GM23338 (cell line): ENCODE measurements around the gene USP7. TPM values are rescaled to one million over a fixed set of nuclear protein-coding genes. Genes with fewer than 3 reads are reported as not detected.

Source experiments
- ATAC-seq: fragments of 200-7000 bp; cut with Tn5 transposase; 3 replicates; pipeline ENCODE4 v1.9.1; 2020
- DNase-seq: peaks from one replicate; pipeline ENCODE4 v3.0.0-alpha.2; 2015; ENCODE audit warnings: low spot score
- H2AFZ ChIP-seq: fragments of 200-600 bp; sonication (generic); 2 replicates; pipeline ENCODE4 v1.8.0; 2016; ENCODE audit warnings: antibody characterized with exemption, mild to moderate bottlenecking, moderate library complexity
- H3F3A ChIP-seq: fragments of 200-600 bp; sonication (generic); replicated peaks from 2 replicates; pipeline ENCODE4 v1.8.0; 2017; ENCODE audit warnings: antibody characterized with exemption, mixed run types, low read depth
- H3K27ac ChIP-seq: fragments of 200-600 bp; sonication (generic); 2 replicates; pipeline ENCODE4 v1.6.1; 2016; ENCODE audit warnings: low read depth
- H3K27me3 ChIP-seq: fragments of 200-600 bp; sonication (generic); 2 replicates; pipeline ENCODE4 v1.8.0; 2016; ENCODE audit warnings: mild to moderate bottlenecking, mixed run types, moderate library complexity; ENCODE audit not compliant: insufficient read depth
- H3K36me3 ChIP-seq: fragments of 200-600 bp; sonication (generic); 2 replicates; pipeline ENCODE4 v1.8.0; 2016; ENCODE audit warnings: mild to moderate bottlenecking; ENCODE audit not compliant: insufficient read depth
- H3K4me1 ChIP-seq: fragments of 200-600 bp; sonication (generic); 2 replicates; pipeline ENCODE4 v1.8.0; 2016; ENCODE audit warnings: mild to moderate bottlenecking, moderate library complexity; ENCODE audit not compliant: insufficient read depth
- H3K4me2 ChIP-seq: fragments of 200-600 bp; sonication (generic); 2 replicates; pipeline ENCODE4 v1.7.1; 2017; ENCODE audit warnings: mixed run types
- H3K4me3 ChIP-seq: fragments of 200-600 bp; sonication (generic); 2 replicates; pipeline ENCODE4 v1.6.1; 2016; ENCODE audit warnings: mixed run types
- H3K79me2 ChIP-seq: fragments of 200-600 bp; sonication (generic); replicated peaks from 2 replicates; pipeline ENCODE4 v1.8.0; 2017; ENCODE audit warnings: mild to moderate bottlenecking; ENCODE audit not compliant: insufficient read depth
- H3K9me2 ChIP-seq: fragments of 200-600 bp; sonication (generic); 2 replicates; pipeline ENCODE4 v1.8.0; 2017; ENCODE audit not compliant: insufficient read depth
- H4K20me1 ChIP-seq: fragments of 200-600 bp; sonication (generic); replicated peaks from 2 replicates; pipeline ENCODE4 v1.8.0; 2017; ENCODE audit warnings: mild to moderate bottlenecking; ENCODE audit not compliant: insufficient read depth
- H3K27ac Mint-ChIP-seq: 2 replicates; pipeline ENCODE4 v1.8.0; 2020; ENCODE audit warnings: inconsistent platforms, mild to moderate bottlenecking, moderate library complexity, mixed read lengths
- H3K27me3 Mint-ChIP-seq: 3 replicates; pipeline ENCODE4 v1.8.0; 2022; ENCODE audit warnings: low read depth, mild to moderate bottlenecking, moderate library complexity, mixed read lengths, inconsistent platforms; ENCODE audit not compliant: insufficient read depth, poor library complexity
- H3K36me3 Mint-ChIP-seq: 3 replicates; pipeline ENCODE4 v1.8.0; 2021; ENCODE audit warnings: low read depth, mild to moderate bottlenecking, inconsistent platforms, moderate library complexity, mixed read lengths
- H3K4me1 Mint-ChIP-seq: 3 replicates; pipeline ENCODE4 v1.8.0; 2020; ENCODE audit warnings: mild to moderate bottlenecking, inconsistent platforms, mixed read lengths
- H3K4me3 Mint-ChIP-seq: 3 replicates; pipeline ENCODE4 v1.8.0; 2021; ENCODE audit warnings: moderate library complexity, mild to moderate bottlenecking, inconsistent platforms, mixed read lengths
- H3K9me3 Mint-ChIP-seq: 3 replicates; pipeline ENCODE4 v1.8.0; 2020; ENCODE audit warnings: moderate library complexity, mild to moderate bottlenecking, inconsistent platforms, mixed read lengths
- EZH2 ChIP-seq: fragments of 200-600 bp; sonication (generic); IDR thresholded peaks from one replicate; pipeline ENCODE4 v1.8.0; 2017; ENCODE audit warnings: antibody characterized with exemption, mild to moderate bottlenecking, low read depth; ENCODE audit not compliant: unreplicated experiment
- EZH2phosphoT487 ChIP-seq: fragments of 200-600 bp; sonication (generic); IDR thresholded peaks from one replicate; pipeline ENCODE4 v1.8.1; 2018; ENCODE audit warnings: antibody characterized with exemption; ENCODE audit not compliant: unreplicated experiment
- JUNB ChIP-seq: IDR thresholded peaks from one replicate; pipeline ENCODE4 v1.6.1; 2016; ENCODE audit warnings: antibody characterized with exemption; ENCODE audit not compliant: unreplicated experiment
- POLR2AphosphoS5 ChIP-seq: IDR thresholded peaks from 2 replicates; pipeline ENCODE4 v1.6.1; 2016; ENCODE audit warnings: antibody characterized with exemption, low read depth
- STAT1 ChIP-seq: IDR thresholded peaks from one replicate; pipeline ENCODE4 v1.6.1; 2016; ENCODE audit warnings: antibody characterized with exemption; ENCODE audit not compliant: unreplicated experiment
- ZNF114 ChIP-seq: fragments of 250-450 bp; sonication (Bioruptor Pico); IDR thresholded peaks from 2 replicates; pipeline ENCODE4 v1.5.0; 2020; ENCODE audit warnings: mild to moderate bottlenecking, moderate library complexity
- ZNF331 ChIP-seq: fragments of 250-450 bp; sonication (Bioruptor Pico); IDR thresholded peaks from 2 replicates; pipeline ENCODE4 v1.5.0; 2020; ENCODE audit warnings: low read depth, mild to moderate bottlenecking, moderate library complexity
- polyA plus RNA-seq: library from polyadenylated mRNA; unstranded; fragments of >200 nt; fragmentation: Nextera tagmentation; extraction: Ambion mirVana; gene quantifications from 2 replicates; pipeline ENCODE4 v1.2.1, GENCODE V29; 2016
- total RNA-seq: library from RNA; depleted of rRNA; stranded (reverse); fragments of >200 nt; shearing (Covaris generic); gene quantifications from 2 replicates; pipeline ENCODE4 v1.2.3, GENCODE V29; 2014
- TF ChIP-seq, protein P1 (sequence below): IDR thresholded peaks from one replicate; pipeline ENCODE4 v1.6.1; 2018; ENCODE audit warnings: antibody characterized with exemption; ENCODE audit not compliant: unreplicated experiment
- TF ChIP-seq, protein P2 (sequence below): IDR thresholded peaks from 2 replicates; pipeline ENCODE4 v1.6.1; 2016; ENCODE audit warnings: antibody characterized with exemption
- TF ChIP-seq, protein P3 (sequence below): fragments of 250-450 bp; sonication (Bioruptor Pico); IDR thresholded peaks from 2 replicates; pipeline ENCODE4 v1.5.0; 2020; ENCODE audit warnings: mild to moderate bottlenecking, moderate library complexity

The USP7 gene
- total and polyA plus RNA-seq, 2 experiments from 2014 or later: 42.3 to 130 TPM

DNA sequence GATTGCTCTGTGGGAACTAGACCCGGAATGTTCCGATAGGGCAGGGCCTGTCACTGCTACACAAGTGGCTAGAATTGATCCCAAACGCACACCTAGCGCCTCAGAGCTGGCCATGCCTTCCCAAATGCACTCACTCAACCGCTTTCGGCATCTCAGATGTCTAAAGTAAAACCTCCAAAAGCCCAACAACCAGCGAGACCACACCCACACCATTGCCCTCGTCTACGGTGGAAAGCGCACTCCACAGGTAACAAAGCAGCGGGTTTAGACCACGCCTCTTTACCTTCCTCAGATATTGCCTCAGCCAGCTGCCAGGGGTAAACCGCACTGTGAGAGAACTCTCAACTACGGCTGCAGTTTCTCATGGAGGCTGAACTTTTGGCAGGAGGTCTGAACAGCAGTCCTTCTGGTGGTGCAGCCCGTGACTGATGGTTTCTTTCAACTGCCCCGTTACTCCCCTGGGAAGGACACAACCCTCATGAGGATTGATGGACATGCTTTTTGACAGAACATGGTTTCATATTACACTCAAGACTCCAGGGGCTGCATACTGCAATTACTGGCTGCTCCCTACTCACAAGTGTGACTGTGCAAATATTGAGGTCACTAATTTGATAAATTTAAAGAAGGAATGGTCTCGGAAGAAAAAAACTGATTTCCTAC, 34.5 kb downstream of the USP7 start:
- Histone ChIP-seq H3K36me3 (peaks cover 14% of the 10 kb centered on the region), H3K9me2 (no peaks in the 10 kb centered on the region), H3K27ac (peak overlapping the region; percentile 51), H4K20me1 (peaks cover 96% of the 10 kb centered on the region), H3K27me3 (no peaks in the 10 kb centered on the region), H2AFZ (no peak overlapping the region), H3F3A (peaks cover 19% of the 10 kb centered on the region; the same call in 1 of the 2 replicates), H3K4me2 (no peak overlapping the region; the same call in 1 of the 2 replicates), H3K4me1 (peaks cover 23% of the 10 kb centered on the region), H3K79me2 (peaks cover 100% of the 10 kb centered on the region), H3K4me3 (no peak overlapping the region)
- Mint-ChIP-seq H3K27me3 (no peaks in the 10 kb centered on the region), H3K36me3 (peaks cover 41% of the 10 kb centered on the region), H3K4me1 (peaks cover 28% of the 10 kb centered on the region), H3K4me3 (no peak overlapping the region), H3K9me3 (no peaks in the 10 kb centered on the region), H3K27ac (peak overlapping the region; percentile 15; the same call in 1 of the 2 replicates)
- TF ChIP-seq, protein P1, sequence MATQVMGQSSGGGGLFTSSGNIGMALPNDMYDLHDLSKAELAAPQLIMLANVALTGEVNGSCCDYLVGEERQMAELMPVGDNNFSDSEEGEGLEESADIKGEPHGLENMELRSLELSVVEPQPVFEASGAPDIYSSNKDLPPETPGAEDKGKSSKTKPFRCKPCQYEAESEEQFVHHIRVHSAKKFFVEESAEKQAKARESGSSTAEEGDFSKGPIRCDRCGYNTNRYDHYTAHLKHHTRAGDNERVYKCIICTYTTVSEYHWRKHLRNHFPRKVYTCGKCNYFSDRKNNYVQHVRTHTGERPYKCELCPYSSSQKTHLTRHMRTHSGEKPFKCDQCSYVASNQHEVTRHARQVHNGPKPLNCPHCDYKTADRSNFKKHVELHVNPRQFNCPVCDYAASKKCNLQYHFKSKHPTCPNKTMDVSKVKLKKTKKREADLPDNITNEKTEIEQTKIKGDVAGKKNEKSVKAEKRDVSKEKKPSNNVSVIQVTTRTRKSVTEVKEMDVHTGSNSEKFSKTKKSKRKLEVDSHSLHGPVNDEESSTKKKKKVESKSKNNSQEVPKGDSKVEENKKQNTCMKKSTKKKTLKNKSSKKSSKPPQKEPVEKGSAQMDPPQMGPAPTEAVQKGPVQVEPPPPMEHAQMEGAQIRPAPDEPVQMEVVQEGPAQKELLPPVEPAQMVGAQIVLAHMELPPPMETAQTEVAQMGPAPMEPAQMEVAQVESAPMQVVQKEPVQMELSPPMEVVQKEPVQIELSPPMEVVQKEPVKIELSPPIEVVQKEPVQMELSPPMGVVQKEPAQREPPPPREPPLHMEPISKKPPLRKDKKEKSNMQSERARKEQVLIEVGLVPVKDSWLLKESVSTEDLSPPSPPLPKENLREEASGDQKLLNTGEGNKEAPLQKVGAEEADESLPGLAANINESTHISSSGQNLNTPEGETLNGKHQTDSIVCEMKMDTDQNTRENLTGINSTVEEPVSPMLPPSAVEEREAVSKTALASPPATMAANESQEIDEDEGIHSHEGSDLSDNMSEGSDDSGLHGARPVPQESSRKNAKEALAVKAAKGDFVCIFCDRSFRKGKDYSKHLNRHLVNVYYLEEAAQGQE: no peak
- TF ChIP-seq, protein P2, sequence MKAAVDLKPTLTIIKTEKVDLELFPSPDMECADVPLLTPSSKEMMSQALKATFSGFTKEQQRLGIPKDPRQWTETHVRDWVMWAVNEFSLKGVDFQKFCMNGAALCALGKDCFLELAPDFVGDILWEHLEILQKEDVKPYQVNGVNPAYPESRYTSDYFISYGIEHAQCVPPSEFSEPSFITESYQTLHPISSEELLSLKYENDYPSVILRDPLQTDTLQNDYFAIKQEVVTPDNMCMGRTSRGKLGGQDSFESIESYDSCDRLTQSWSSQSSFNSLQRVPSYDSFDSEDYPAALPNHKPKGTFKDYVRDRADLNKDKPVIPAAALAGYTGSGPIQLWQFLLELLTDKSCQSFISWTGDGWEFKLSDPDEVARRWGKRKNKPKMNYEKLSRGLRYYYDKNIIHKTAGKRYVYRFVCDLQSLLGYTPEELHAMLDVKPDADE: no peak
- DNase-seq (no peak), ATAC-seq (peak; percentile 43)

DNA sequence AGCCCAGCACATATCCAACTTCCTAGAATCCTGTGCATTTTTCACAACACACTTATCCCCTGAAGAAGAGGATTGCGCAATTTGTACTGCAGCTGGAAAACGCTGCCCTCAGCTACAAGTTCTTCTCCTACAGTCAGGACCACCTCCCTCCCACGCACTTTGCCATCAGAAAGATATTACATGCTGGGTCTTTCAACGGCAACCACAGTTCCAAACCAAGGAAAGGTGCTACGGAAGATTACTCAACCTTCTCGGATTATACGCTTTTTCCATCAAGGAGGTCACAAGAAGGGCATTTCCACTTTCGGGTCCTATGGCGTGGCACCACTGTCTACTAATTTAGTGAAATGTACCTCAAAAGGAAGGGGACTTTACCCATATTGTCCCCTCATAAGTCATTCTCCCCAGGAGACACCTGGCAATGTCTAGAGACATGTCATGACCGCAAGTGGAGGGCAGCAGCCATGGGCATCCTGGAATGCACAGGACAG, 35.2 kb downstream of the USP7 start:
- peaks cover 41% of the 10 kb centered on the region for H3K36me3 Mint-ChIP-seq
- H3K36me3 ChIP-seq: peaks cover 14% of the 10 kb centered on the region
- H3K27ac ChIP-seq: no peak overlapping the region
- peaks cover 94% of the 10 kb centered on the region for H4K20me1 ChIP-seq
- no peak overlapping the region for H3K27ac Mint-ChIP-seq
- no peaks in the 10 kb centered on the region for H3K9me3 Mint-ChIP-seq
- peaks cover 21% of the 10 kb centered on the region; the same call in 1 of the 2 replicates for H3F3A ChIP-seq
- no peak overlapping the region for H3K4me3 Mint-ChIP-seq
- no peak overlapping the region for H2AFZ ChIP-seq
- H3K4me2 ChIP-seq: no peak overlapping the region
- no peak for DNase-seq
- H3K27me3 Mint-ChIP-seq: no peaks in the 10 kb centered on the region
- H3K27me3 ChIP-seq: no peaks in the 10 kb centered on the region
- no peak overlapping the region for H3K4me3 ChIP-seq
- H3K79me2 ChIP-seq: peaks cover 100% of the 10 kb centered on the region
- H3K4me1 ChIP-seq: peaks cover 23% of the 10 kb centered on the region
- peaks cover 25% of the 10 kb centered on the region for H3K4me1 Mint-ChIP-seq
- H3K9me2 ChIP-seq: no peaks in the 10 kb centered on the region
- no peak for ATAC-seq
- TF ChIP-seq STAT1: no peak
- no peak for TF ChIP-seq EZH2
- TF ChIP-seq EZH2phosphoT487: no peak
- TF ChIP-seq, protein P3, sequence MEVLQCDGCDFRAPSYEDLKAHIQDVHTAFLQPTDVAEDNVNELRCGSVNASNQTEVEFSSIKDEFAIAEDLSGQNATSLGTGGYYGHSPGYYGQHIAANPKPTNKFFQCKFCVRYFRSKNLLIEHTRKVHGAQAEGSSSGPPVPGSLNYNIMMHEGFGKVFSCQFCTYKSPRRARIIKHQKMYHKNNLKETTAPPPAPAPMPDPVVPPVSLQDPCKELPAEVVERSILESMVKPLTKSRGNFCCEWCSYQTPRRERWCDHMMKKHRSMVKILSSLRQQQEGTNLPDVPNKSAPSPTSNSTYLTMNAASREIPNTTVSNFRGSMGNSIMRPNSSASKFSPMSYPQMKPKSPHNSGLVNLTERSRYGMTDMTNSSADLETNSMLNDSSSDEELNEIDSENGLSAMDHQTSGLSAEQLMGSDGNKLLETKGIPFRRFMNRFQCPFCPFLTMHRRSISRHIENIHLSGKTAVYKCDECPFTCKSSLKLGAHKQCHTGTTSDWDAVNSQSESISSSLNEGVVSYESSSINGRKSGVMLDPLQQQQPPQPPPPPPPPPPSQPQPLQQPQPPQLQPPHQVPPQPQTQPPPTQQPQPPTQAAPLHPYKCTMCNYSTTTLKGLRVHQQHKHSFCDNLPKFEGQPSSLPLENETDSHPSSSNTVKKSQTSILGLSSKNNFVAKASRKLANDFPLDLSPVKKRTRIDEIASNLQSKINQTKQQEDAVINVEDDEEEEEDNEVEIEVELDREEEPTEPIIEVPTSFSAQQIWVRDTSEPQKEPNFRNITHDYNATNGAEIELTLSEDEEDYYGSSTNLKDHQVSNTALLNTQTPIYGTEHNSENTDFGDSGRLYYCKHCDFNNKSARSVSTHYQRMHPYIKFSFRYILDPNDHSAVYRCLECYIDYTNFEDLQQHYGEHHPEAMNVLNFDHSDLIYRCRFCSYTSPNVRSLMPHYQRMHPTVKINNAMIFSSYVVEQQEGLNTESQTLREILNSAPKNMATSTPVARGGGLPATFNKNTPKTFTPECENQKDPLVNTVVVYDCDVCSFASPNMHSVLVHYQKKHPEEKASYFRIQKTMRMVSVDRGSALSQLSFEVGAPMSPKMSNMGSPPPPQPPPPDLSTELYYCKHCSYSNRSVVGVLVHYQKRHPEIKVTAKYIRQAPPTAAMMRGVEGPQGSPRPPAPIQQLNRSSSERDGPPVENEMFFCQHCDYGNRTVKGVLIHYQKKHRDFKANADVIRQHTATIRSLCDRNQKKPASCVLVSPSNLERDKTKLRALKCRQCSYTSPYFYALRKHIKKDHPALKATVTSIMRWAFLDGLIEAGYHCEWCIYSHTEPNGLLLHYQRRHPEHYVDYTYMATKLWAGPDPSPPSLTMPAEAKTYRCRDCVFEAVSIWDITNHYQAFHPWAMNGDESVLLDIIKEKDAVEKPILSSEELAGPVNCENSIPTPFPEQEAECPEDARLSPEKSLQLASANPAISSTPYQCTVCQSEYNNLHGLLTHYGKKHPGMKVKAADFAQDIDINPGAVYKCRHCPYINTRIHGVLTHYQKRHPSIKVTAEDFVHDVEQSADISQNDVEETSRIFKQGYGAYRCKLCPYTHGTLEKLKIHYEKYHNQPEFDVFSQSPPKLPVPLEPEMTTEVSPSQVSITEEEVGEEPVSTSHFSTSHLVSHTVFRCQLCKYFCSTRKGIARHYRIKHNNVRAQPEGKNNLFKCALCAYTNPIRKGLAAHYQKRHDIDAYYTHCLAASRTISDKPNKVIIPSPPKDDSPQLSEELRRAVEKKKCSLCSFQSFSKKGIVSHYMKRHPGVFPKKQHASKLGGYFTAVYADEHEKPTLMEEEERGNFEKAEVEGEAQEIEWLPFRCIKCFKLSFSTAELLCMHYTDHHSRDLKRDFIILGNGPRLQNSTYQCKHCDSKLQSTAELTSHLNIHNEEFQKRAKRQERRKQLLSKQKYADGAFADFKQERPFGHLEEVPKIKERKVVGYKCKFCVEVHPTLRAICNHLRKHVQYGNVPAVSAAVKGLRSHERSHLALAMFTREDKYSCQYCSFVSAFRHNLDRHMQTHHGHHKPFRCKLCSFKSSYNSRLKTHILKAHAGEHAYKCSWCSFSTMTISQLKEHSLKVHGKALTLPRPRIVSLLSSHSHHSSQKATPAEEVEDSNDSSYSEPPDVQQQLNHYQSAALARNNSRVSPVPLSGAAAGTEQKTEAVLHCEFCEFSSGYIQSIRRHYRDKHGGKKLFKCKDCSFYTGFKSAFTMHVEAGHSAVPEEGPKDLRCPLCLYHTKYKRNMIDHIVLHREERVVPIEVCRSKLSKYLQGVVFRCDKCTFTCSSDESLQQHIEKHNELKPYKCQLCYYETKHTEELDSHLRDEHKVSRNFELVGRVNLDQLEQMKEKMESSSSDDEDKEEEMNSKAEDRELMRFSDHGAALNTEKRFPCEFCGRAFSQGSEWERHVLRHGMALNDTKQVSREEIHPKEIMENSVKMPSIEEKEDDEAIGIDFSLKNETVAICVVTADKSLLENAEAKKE (CRISPR knock-in tag): no peak
- TF ChIP-seq JUNB: no peak
- no peak for TF ChIP-seq POLR2AphosphoS5
- no peak for TF ChIP-seq ZNF114
- TF ChIP-seq ZNF331 (CRISPR knock-in tag): no peak
